GM21423 (cell line): ENCODE data around the gene MBD5.

Experiments used
- ATAC-seq: cut with Tn5 transposase; IDR thresholded peaks from one replicate; pipeline ENCODE4 v1.9.1; 2021; ENCODE audit warnings: mild to moderate bottlenecking, moderate library complexity; ENCODE audit not compliant: unreplicated experiment

Gene MBD5

GRCh38 chr2:148108385-148108784 is 87.5 kb downstream of the MBD5 start:
- no peak for ATAC-seq

GRCh38 chr2:148110184-148110583 is 89.3 kb downstream of the MBD5 start:
- ATAC-seq, result no peak

- ATAC-seq, result no peak
These were observed 101.9 kb downstream of the MBD5 start for GRCh38 chr2:148122788-148123187.

- no peak for ATAC-seq
These were observed 103.4 kb downstream of the MBD5 start for GRCh38 chr2:148124271-148124670.

GRCh38 chr2:148130581-148130980 is 109.7 kb downstream of the MBD5 start:
- ATAC-seq, result no peak

GRCh38 chr2:148132412-148132811 is 111.5 kb downstream of the MBD5 start:
- no peak for ATAC-seq

- no peak for ATAC-seq
These were observed 114.8 kb downstream of the MBD5 start for GRCh38 chr2:148135705-148136104.

GRCh38 chr2:148136441-148136840 is 115.5 kb downstream of the MBD5 start:
- ATAC-seq, result no peak

GRCh38 chr2:148161909-148162435 is 141.1 kb downstream of the MBD5 start:
- no peak for ATAC-seq

GRCh38 chr2:148162871-148163270 is 142.0 kb downstream of the MBD5 start:
- no peak for ATAC-seq

- no peak for ATAC-seq
These were observed 145.1 kb downstream of the MBD5 start for GRCh38 chr2:148165975-148166374.

- no peak for ATAC-seq
These were observed 146.4 kb downstream of the MBD5 start for GRCh38 chr2:148167241-148167766.

GRCh38 chr2:148167855-148168254 is 147.0 kb downstream of the MBD5 start:
- no peak for ATAC-seq

GRCh38 chr2:148172131-148172753 is 151.4 kb downstream of the MBD5 start:
- no peak for ATAC-seq

GRCh38 chr2:148173168-148173567 is 152.3 kb downstream of the MBD5 start:
- ATAC-seq, result no peak

GRCh38 chr2:148177559-148177958 is 156.7 kb downstream of the MBD5 start:
- no peak for ATAC-seq

GRCh38 chr2:148179724-148180123 is 158.8 kb downstream of the MBD5 start:
- ATAC-seq, result no peak

GRCh38 chr2:148184976-148185375 is 164.1 kb downstream of the MBD5 start:
- ATAC-seq, result no peak

GRCh38 chr2:148194882-148195281 is 174.0 kb downstream of the MBD5 start:
- ATAC-seq, result no peak

GRCh38 chr2:148201075-148202004 is 180.4 kb downstream of the MBD5 start:
- no peak for ATAC-seq

- no peak for ATAC-seq
These were observed 181.3 kb downstream of the MBD5 start for GRCh38 chr2:148202237-148202636.

- no peak for ATAC-seq
These were observed 186.2 kb downstream of the MBD5 start for GRCh38 chr2:148207111-148207510.
